HG02870 (cell line): Measurements from ENCODE around the gene LPAR1.

ENCODE experiments used
- ATAC-seq: cut with Tn5 transposase; IDR thresholded peaks from one replicate; pipeline ENCODE4 v1.9.1; 2021; ENCODE audit warnings: mild to moderate bottlenecking, moderate library complexity; ENCODE audit not compliant: unreplicated experiment

The LPAR1 gene

GRCh38 chr9:110967196-110967595 is 71.1 kb downstream of the LPAR1 start:
- no peak for ATAC-seq

GRCh38 chr9:110960288-110960687 is 78.0 kb downstream of the LPAR1 start:
- ATAC-seq: no peak

- no peak for ATAC-seq
Measured at GRCh38 chr9:110958847-110959246, 79.4 kb downstream of the LPAR1 start.

GRCh38 chr9:110954822-110955291 is 83.4 kb downstream of the LPAR1 start:
- ATAC-seq: peak; percentile 70

GRCh38 chr9:110952540-110952859 is 85.8 kb downstream of the LPAR1 start:
- no peak for ATAC-seq

GRCh38 chr9:110951805-110952539 is 86.3 kb downstream of the LPAR1 start:
- ATAC-seq: no peak

DNA sequence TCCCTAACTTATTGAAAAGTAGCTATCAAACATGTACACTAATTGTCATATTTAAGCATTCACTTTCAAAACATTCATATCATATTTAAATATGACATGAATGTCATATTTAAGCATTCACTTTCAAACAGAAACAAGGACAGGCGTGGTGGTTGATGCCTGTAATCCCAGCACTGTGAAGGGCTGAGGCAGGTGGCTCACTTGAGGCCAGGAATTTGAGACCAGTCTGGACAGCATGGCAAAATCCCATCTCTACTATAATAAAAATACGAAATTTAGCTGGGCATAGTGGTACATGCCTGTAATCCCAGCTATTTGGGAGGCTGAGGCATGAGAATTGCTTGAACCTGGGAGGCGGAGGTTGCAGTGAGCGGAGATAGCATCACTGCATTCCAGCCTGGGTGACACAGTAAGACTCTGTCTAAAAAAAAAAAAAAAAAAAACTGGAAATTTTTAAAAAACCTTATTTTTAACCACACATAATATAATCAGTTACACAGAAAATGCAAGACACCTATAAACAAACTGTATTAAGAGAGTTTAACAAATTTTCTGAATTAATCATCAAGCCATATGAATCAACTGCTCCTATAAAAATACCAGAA is 88.1 kb downstream of the LPAR1 start:
- no peak for ATAC-seq

DNA sequence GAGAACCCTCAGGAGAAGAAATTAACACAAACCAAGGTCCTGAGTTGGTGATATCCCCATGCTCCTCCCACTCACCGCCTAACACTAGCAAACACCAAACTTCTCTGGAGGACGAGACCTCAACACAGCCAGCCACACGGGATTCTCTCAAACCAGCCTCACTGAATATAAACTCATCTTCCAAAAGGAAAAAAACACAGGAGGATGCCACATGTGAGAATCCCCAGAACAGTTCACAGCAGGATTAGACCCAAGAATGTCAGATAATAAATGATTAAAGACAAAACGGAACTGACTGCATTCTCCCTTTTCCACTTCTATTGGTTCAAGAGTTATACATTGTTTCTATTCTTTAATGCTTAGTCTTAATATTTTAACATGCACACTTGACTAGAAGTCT is 89.2 kb downstream of the LPAR1 start:
- no peak for ATAC-seq

DNA sequence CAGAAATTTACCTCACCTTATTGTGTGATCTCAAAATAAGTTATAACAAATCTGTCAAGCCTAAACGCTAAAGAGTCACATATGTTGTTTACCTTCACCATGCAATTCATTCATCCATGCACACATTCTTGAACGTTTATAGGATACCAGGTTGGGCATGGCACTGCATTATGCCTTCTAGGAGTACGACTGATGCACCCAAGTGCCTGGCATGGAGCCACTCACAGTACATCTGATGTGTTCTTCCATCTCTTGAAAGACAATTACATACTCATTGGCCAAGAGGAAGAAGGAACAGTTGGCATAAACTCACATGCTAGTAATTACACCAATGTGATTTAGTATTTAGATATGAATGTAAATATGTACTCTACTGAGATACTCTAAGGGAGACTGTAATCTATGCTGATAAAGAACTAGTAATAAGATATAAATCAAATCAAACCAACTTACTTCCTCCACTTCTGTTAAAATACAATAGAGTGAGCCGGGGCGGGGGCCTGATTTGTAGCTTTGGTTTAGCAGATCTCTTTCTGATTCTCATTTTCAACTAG is 90.7 kb downstream of the LPAR1 start:
- ATAC-seq: no peak

GRCh38 chr9:110942522-110942921 is 95.7 kb downstream of the LPAR1 start:
- ATAC-seq: no peak

GRCh38 chr9:110940951-110941557 is 97.2 kb downstream of the LPAR1 start:
- ATAC-seq: no peak

- no peak for ATAC-seq
Measured at GRCh38 chr9:110939573-110939972, 98.7 kb downstream of the LPAR1 start.

GRCh38 chr9:110939047-110939446 is 99.2 kb downstream of the LPAR1 start:
- no peak for ATAC-seq

- no peak for ATAC-seq
Measured at GRCh38 chr9:110938242-110938641, 100.0 kb downstream of the LPAR1 start.

- no peak for ATAC-seq
Measured at GRCh38 chr9:110936719-110937452, 101.4 kb downstream of the LPAR1 start.

GRCh38 chr9:110936237-110936636 is 102.0 kb downstream of the LPAR1 start:
- no peak for ATAC-seq

DNA sequence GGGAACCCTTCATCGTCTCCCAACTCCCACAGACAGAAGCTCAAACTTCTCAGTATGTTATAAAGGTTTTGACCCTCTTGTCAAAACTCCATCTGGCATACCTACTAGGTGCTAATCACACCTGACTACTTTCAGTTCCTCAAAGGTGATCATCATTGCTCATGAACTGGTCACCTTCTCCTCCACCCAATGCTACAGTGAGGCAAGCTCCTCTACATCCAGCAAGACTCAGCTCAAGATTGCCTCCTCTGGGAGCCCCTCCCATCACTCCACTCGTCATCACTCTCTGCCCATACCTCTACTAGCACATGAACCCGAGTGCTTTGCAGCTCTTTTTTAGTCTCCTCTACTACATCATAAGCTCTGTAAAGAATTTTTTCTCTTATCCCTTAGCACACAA is 102.4 kb downstream of the LPAR1 start:
- no peak for ATAC-seq

GRCh38 chr9:110933350-110934001 is 104.8 kb downstream of the LPAR1 start:
- peak; percentile 70 for ATAC-seq

DNA sequence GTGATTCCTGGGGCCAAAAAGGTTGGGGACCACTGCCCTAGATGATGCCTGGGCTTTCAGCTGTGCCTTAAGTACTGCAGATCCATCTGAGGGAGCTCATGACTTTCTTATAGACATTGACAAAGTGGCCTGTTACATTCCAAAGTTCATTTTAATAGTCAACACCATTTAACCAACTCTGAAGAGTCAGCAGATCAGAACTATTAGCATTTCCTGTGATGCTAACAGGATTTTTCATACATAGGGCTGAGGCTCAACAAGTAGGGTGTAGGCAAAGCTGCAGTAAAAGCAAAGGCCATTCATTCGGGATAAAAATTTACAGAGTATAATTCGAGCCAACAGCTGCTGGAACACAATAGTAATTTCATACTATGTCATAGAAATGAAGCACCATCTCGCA is 105.4 kb downstream of the LPAR1 start:
- no peak for ATAC-seq

DNA sequence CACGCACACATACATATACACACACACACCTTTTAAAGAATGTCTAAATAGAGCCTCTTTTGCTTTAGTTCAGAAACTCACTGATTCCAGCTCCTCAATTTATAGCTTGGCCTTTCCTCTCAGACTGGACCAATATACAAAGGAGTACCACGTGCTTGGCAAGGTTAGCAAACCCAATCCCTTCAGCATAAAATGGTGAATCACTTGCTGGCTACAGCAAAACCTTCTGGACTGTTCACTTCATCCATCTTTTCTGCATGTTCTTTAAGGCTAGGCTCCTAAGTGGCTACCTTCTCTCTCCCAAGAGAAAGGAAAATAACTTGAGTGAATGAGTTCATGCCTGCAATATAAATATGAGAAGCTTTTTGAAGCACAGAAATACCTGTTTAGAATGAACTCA is 109.7 kb downstream of the LPAR1 start:
- ATAC-seq: no peak
